NCI-H2107 treated with DMSO at 0.1 percent for 48 hours (cell line): ENCODE measurements around the gene TEAD4.

ENCODE experiments used
- DNase-seq: peaks from one replicate; lab custom pipeline; 2025; ENCODE audit not compliant: unreplicated experiment; lab: John Stamatoyannopoulos, UW

The TEAD4 gene

GRCh38 chr12:3078086-3078820 lies 119.1 kb downstream of the TEAD4 start:
- no peak for DNase-seq

DNA sequence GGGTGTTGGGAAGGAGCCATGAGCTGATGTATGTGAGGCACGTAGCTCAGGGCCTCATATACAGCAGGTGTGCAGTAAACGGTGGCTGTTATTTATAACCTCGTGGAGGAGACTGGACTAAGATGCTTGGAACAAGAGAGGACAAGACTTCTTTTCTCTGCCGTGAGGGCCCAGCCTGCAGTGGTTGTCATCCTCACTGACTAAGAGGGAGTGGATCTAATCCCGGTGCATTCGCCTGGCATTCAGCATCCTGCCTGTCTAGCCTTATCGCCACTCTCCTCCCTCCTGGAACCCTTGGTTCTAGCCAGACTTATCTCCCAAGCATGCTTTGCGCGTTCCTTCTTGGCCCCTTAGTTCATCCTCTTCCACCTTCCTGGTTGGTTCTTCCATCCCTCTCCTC lies 121.9 kb downstream of the TEAD4 start:
- DNase-seq: no peak

GRCh38 chr12:3081886-3082285 lies 122.7 kb downstream of the TEAD4 start:
- no peak for DNase-seq

DNA sequence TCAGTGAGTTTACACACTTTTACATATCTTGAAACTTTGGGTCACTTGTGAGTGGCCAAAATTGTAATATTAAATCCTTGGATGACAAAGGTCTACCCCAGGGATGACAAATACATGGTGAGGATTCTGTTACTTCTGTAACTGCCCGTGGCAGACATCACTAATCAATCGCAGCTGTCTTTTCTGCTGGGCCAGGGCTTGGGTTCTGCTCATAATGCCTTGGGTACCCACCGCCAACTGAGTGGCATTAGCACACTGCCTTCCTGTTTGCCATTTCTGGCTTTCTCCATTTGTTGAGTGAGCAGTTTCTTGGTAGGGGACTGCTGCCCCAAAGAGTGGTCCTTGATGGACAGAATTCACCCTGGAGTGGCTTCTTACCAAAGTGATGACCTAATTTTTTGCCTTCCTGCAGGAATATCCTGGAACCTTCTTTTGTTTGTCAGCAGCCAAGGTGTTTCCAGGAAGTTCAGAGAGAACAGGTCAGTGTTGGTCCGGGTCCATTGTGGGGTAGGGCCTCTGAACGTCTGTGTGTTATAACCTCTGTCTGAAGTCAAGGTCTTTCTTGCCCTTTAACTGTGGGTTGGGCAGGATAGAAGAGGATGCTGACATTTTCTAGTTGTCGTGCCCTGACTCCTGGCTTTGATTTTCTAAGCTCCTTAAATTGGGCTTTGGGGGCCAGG lies 124.2 kb downstream of the TEAD4 start:
- no peak for DNase-seq

GRCh38 chr12:3083921-3084347 lies 124.7 kb downstream of the TEAD4 start:
- DNase-seq: no peak

GRCh38 chr12:3084742-3085141 lies 125.5 kb downstream of the TEAD4 start:
- DNase-seq: no peak

DNA sequence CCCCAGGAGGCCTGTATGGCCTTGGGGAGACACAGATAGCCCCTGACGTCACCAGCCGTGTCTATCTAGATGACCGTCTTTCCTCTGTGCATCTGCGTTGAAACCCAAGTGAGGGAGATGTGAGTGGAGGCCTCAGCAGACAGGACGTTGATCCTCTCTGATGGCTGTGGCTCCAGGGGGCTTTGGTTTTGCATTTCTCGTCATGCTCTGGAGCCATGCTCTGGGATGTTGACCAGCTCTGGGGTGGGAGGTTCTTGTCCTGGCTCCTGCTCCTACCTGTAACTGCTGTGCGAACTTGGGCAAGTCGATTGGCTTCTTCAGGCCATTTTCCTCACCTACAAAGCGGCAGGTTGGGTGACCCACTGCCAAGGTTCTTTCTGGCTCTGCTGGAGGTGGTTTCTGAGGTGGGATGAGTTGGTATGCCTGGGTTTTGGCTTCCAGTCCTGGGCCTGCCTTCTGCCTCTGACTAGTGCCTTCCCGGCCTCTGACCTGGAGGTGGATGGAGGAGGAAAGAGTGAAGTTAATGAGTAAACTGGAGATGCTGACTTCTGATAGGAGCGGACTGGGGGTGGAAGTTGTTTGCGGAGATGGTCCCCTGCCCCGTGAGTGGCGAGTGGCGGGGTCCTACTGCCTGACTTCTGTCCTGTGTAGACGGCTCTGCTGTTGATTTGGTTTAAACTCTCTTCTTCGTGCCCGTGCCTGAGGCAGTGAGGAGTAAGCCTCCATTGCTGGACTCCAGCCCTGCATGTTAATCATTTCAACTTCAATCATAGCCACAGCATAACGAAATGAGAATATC lies 126.3 kb downstream of the TEAD4 start:
- no peak for DNase-seq

DNA sequence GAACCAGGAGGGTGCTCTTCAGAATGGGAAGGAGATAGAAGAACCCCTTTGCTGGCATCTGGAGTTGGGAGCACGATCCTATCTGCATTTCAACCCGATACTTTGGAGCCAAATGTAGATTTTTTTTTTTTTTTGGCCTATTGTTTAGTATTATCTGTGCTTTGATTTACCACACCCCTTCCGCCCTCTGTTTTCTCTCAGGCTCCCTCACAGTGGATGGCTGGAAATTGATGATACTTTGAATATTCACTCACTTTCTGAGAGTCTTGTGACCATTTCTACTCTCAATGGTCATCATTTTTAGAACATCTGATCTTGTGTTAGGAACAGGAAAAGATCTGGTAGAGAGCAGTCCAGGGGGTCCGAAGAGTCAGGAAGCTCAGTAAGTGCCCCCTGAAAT lies 127.0 kb downstream of the TEAD4 start:
- DNase-seq: no peak

GRCh38 chr12:3086729-3087323 lies 127.6 kb downstream of the TEAD4 start:
- no peak for DNase-seq

DNA sequence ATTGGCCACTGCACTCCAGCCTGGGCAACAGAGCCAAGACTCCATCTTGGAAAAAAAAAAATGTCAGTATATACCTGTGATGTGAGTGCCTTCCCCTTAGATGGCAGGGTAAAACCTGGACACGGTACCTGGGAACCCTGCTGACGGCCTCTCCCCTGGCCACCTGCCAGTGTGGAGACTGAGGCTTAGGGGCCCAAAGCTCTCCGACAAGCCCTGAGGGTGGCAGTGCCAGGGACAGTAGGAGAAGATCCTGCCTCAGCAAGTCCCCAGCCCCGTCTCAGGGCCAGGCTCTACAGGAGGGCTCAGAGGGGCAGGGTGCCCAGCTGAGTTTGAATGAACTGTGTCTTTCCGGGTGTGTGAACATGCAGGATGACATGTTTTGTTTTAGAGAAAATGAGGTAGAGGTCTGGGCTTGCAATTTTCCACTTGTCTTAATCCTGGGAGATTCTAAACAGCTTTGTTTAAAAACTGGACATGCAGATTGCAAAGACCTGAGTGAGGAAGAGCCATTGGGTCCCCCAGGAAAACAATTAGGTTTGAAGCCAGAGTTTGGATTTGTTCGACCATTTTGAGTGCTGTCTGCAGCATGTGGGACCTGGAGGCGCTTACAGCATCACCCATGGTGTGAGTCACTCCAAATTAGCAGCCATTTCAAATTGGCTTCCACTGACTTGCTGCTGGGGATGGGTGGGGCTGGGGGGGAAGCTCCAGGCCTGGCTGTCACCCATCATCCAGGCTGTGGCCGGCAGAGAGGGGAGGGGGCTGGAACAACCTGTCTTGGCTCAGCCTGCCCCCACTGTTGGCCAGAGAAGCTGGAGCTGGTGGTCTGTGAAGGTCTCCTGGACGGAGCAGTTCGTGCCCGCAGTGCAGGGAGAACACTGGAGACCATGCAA lies 128.8 kb downstream of the TEAD4 start:
- DNase-seq: no peak

- DNase-seq: no peak
These were observed 130.4 kb downstream of the TEAD4 start for GRCh38 chr12:3089588-3089987.
